Globus pallidus (tissue), 1 donor: ENCODE results near the gene ZNF101.

ENCODE experiments used
- DNase-seq: peaks from one replicate; pipeline ENCODE4 v3.0.0-alpha.2; 2015; ENCODE audit warnings: low spot score

Gene ZNF101

GRCh38 chr19:19668230-19669012 is at the start of gene ZNF101:
Gene ZNF101 (plus strand): TSS chr19:19668839. CDS start chr19:19668964, 125 bp downstream.
- DNase-seq, result peak; percentile 94

GRCh38 chr19:19619181-19619848 is 49.3 kb upstream of the ZNF101 start:
- DNase-seq, result no peak

- DNase-seq, result no peak
These were observed 48.8 kb upstream of the ZNF101 start for GRCh38 chr19:19619849-19620210.

GRCh38 chr19:19623383-19623782 is 45.3 kb upstream of the ZNF101 start:
- no peak for DNase-seq

- no peak for DNase-seq
These were observed 44.5 kb upstream of the ZNF101 start for GRCh38 chr19:19624032-19624570.

- DNase-seq, result no peak
These were observed 41.8 kb upstream of the ZNF101 start for GRCh38 chr19:19626516-19627472.

- DNase-seq, result no peak
These were observed 40.8 kb upstream of the ZNF101 start, which contains the start of gene LPAR2 for GRCh38 chr19:19627621-19628500. Gene LPAR2 (minus strand): TSS chr19:19628220. CDS start chr19:19627275, 945 bp downstream.

GRCh38 chr19:19628501-19629134 is 40.0 kb upstream of the ZNF101 start:
- DNase-seq, result no peak

GRCh38 chr19:19630062-19630414 is 38.6 kb upstream of the ZNF101 start:
- DNase-seq, result no peak

- DNase-seq, result no peak
These were observed 38.2 kb upstream of the ZNF101 start for GRCh38 chr19:19630426-19630825.

GRCh38 chr19:19631346-19631745 is 37.3 kb upstream of the ZNF101 start:
- no peak for DNase-seq

- no peak for DNase-seq
These were observed 36.0 kb upstream of the ZNF101 start for GRCh38 chr19:19632661-19633060.

- no peak for DNase-seq
These were observed 34.7 kb upstream of the ZNF101 start for GRCh38 chr19:19633711-19634515.

GRCh38 chr19:19634516-19635312 is 33.9 kb upstream of the ZNF101 start:
- no peak for DNase-seq

- DNase-seq, result no peak
These were observed 33.3 kb upstream of the ZNF101 start for GRCh38 chr19:19635313-19635702.

- no peak for DNase-seq
These were observed 32.0 kb upstream of the ZNF101 start for GRCh38 chr19:19636573-19637185.

- DNase-seq, result no peak
These were observed 31.5 kb upstream of the ZNF101 start for GRCh38 chr19:19637186-19637522.

GRCh38 chr19:19637523-19638251 is 31.0 kb upstream of the ZNF101 start:
- no peak for DNase-seq
